ENCODE data around the gene GLYR1. TPM values are rescaled to one million over a fixed set of nuclear protein-coding genes. Genes with fewer than 3 reads are reported as not detected.

The GLYR1 gene
- total RNA-seq, 1 donor from 2014 or later, result 55.9 TPM

- DNase-seq (ENCODE audit: low read depth, low spot score), result peak; percentile 88
Measured at GRCh38 chr16:4766875-4767628, 80.0 kb downstream of the GLYR1 start, which contains the start of gene ZNF500. ZNF500 (minus strand) TSS chr16:4767162; CDS start chr16:4765978, 1,184 bp downstream.

- DNase-seq (ENCODE audit: low read depth, low spot score), result no peak
Measured at GRCh38 chr16:4765511-4766474, 81.3 kb downstream of the GLYR1 start.

- DNase-seq (ENCODE audit: low read depth, low spot score), result no peak
Measured at GRCh38 chr16:4763791-4764190, 83.3 kb downstream of the GLYR1 start.

GRCh38 chr16:4762205-4762604, 84.9 kb downstream of the GLYR1 start:
- DNase-seq (ENCODE audit: low read depth, low spot score), result no peak

- DNase-seq (ENCODE audit: low read depth, low spot score), result no peak
Measured at GRCh38 chr16:4760221-4760910, 86.7 kb downstream of the GLYR1 start.

GRCh38 chr16:4755687-4756086, 91.4 kb downstream of the GLYR1 start:
- no peak for DNase-seq (ENCODE audit: low read depth, low spot score)

- no peak for DNase-seq (ENCODE audit: low read depth, low spot score)
Measured at GRCh38 chr16:4754865-4755264, 92.2 kb downstream of the GLYR1 start.

DNA sequence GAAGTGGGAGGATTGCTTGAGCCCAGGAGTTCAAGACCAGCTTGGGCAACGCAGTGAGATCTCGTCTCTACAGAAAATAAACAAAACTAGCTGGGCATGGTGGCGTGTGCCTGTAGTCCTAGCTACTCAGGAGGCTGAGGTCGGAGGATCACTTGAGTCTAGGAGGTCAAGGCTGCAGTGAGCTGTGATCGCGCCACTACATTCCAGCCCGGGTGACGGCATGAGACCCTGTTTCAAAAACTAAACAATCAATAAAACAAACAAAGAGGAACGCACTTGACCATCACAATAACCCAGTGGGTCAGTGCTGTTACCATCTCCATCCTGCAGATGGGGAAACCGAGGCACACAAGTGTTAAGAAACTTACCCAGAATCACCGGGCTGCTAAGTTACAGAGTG, 93.9 kb downstream of the GLYR1 start:
- DNase-seq (ENCODE audit: low read depth, low spot score), result no peak

Other genes starting within 250 kb of the GLYR1 start
- gene UBALD1, start 232.4 kb downstream of the GLYR1 start, total RNA-seq, result 3.9 and 5.4 TPM in 2 replicates
- gene MGRN1, start 222.5 kb downstream of the GLYR1 start, total RNA-seq, result 22.9 and 24.4 TPM in 2 replicates
- 21.2 and 31.9 TPM in 2 replicates for gene NUDT16L1, start 153.7 kb downstream of the GLYR1 start, total RNA-seq
- 14.3 and 21.6 TPM in 2 replicates for gene ANKS3, start 113.0 kb downstream of the GLYR1 start, total RNA-seq
- gene DNAAF8, start 112.8 kb downstream of the GLYR1 start, total RNA-seq, result 0.33 and 0.42 TPM in 2 replicates
- 5.1 and 6.7 TPM in 2 replicates for gene ZNF500, start 80.1 kb downstream of the GLYR1 start, total RNA-seq
- not detected in 2 replicates for gene SEPTIN12, start 58.9 kb downstream of the GLYR1 start, total RNA-seq
- not detected in 2 replicates for gene SMIM22, start 51.9 kb downstream of the GLYR1 start, total RNA-seq
- gene ROGDI, start 44.7 kb downstream of the GLYR1 start, total RNA-seq, result 10.7 and 11.7 TPM in 2 replicates
- gene UBN1, start 193 bp upstream of the GLYR1 start, total RNA-seq, result 26.6 and 29.1 TPM in 2 replicates
- 0.26 and 0.71 TPM in 2 replicates for gene PPL, start 89.9 kb upstream of the GLYR1 start, total RNA-seq
- under 0.01 TPM in 1 of 2 replicates, not detected in the other for gene SEC14L5, start 111.0 kb upstream of the GLYR1 start, total RNA-seq
- gene NAGPA, start 186.6 kb upstream of the GLYR1 start, total RNA-seq, result 16.0 and 23.5 TPM in 2 replicates
- gene C16orf89, start 218.7 kb upstream of the GLYR1 start, total RNA-seq, result not detected in 2 replicates
- gene ALG1, start 224.6 kb upstream of the GLYR1 start, total RNA-seq, result 35.5 and 46.0 TPM in 2 replicates

All from pulmonary artery endothelial cell (primary cell).